GM18526 (cell line): ENCODE data around the gene AP4M1.

Source experiments
- POLR2A ChIP-seq: IDR thresholded peaks from 3 replicates; pipeline ENCODE4 v1.6.1; 2011; ENCODE audit not compliant: insufficient read length; ENCODE audit errors: extremely low read depth

The AP4M1 gene

DNA sequence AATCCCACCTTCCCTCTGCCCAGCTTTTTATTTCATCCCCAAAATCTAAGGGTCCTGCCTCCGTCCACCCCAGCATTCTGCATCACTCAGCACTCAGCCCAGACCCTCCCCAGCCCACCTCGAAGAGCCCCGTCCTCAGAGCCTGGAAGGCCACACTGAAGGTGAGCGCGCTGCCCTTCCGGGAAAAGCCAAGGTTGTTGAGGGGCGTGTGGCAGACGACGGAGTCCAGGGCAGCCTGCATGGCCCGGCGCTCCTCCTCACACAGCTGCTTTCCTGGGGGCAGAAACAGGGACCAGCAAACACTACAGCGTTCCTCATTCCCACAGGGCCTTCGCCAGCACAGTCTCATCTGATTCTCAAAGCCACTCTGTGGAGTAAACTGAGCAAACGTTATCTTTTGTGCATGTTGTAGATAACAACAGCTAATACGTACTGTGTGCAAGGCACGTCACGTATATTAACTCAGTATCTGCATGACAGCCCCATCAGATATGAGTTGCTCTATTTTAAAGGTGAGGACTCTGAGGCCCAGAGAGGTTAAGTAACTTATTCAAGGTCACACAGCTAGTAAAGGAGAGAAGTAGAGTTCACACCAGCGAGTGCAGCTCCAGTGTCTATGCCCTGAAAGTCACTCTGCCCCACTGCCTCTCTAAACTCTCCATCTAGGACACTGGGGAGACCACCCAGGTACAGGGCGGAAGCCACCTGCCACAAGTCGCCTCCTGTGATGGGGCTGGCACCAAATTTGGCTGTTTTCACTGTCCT, 54.3 kb downstream of the AP4M1 start:
- no peak for TF ChIP-seq POLR2A

DNA sequence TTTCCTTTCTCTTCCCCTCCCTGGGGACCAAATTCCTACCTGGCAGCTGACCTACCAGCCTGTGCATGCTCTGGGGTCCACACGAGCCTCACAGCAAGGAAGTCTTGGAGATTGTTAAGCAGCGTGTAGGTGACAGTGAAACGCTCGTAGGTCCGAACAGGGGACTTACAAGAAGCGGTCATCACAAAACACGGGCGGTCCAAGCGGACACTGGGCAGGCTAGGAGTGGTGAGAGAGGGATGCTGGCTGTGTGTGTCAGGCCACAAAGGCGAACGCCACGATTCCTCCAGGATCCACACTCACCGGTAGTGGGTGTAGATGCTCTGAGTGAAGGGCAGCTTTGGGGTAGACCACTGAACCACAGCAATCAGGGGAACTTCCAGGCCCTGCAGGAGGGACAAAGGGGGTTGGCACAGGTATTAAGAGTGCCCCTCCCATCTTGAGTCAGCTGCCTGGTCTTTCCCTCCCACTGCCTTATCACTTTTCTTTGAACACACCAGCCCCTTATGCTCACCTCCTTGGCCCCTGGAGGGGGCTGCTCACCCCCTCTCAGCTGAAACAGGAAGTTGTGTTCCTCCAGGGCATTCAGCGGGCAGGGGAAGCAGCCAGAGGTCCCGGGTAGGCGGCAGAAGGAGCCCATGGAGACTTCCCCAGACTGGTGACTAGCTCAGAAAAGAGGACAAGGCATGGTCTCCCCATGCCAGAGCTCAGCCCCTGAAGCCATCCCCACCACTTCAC, 55.1 kb downstream of the AP4M1 start:
- no peak for TF ChIP-seq POLR2A

DNA sequence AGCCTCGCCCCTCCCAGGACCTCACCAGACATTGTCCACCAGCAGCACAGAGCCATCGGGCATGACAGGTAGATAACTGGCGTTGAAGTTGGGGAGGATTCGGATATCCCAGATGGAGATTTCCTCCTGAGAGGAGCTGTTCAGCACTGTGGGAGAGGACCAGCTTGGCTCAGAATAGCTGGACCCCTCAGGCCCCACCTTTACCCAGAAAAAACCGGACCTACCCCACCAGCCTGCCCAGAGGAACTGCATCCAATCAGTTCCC, 55.6 kb downstream of the AP4M1 start:
- no peak for TF ChIP-seq POLR2A

DNA sequence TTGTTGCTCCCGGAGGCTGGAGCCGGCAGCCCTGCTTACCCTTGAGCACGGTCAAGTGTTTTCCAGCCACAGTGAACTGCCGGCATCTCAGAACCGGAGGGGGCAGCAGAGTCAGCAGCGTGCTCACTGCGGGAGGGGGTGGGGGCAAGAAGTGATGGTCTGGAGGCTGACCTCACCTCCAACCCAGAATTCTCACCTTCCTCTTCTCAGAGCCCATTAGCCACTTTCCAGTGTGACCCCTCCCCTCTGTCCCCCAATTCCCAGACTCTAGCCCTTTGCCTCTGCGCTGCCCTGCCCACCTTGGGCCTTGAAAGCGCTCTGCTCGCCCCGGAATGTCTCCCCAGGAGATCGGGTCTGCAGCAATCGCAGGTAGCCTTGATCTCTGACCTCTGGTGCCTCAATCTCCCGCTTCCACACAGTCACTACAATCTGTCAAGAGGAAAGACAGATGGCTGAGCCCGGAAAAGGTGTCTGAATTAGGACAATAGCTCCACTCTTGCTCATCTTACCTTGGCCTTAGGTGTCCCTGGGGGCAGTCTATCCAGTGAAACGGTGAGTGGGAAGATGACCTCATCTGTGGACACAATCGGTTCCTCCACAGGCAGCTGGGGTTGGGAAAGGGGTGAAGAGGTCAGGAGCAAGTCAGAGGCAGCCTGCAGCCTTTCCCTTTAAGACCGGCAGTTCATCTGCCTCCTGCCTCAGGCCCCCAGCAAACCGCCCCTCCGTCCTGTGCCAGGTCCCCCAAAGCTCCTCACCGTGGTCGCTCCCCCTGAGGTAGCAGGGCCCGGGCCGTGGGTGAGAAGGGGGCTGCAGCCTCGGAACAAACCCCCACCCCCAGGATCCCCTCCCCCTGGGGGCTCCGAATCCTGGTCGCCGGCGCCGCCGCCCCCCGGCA, 56.1 kb downstream of the AP4M1 start:
- no peak for TF ChIP-seq POLR2A
